RWPE2 (cell line): ENCODE data around the gene PTX4.

ENCODE experiments used
- ATAC-seq: fragments of 200-7000 bp; cut with Tn5 transposase; 3 replicates; pipeline ENCODE4 v1.9.1; 2021; ENCODE audit warnings: low read depth
- DNase-seq: peaks from one replicate; pipeline ENCODE4 v3.0.0-alpha.2; 2020; ENCODE audit warnings: low spot score
- H3K27ac ChIP-seq: fragments of 450-650 bp; 2 replicates; pipeline ENCODE4 v1.5.1; 2017; ENCODE audit warnings: mild to moderate bottlenecking; ENCODE audit not compliant: poor library complexity, severe bottlenecking
- H3K27me3 ChIP-seq: fragments of 250-450 bp; sonication (Bioruptor Pico); 2 replicates; pipeline ENCODE4 v1.5.1; 2021; ENCODE audit warnings: mild to moderate bottlenecking, moderate library complexity; ENCODE audit not compliant: insufficient read depth, poor library complexity, severe bottlenecking
- H3K36me3 ChIP-seq: fragments of 250-450 bp; sonication (Bioruptor Pico); 2 replicates; pipeline ENCODE4 v1.5.1; 2020; ENCODE audit warnings: low read depth, mild to moderate bottlenecking, moderate library complexity
- H3K4me1 ChIP-seq: fragments of 250-450 bp; sonication (Bioruptor Pico); 2 replicates; pipeline ENCODE4 v1.5.1; 2021; ENCODE audit warnings: mild to moderate bottlenecking, moderate library complexity; ENCODE audit not compliant: insufficient read depth, poor library complexity, severe bottlenecking
- H3K4me3 ChIP-seq: fragments of 250-450 bp; sonication (Bioruptor Pico); 2 replicates; pipeline ENCODE4 v1.5.1; 2021; ENCODE audit warnings: mild to moderate bottlenecking, moderate library complexity; ENCODE audit not compliant: severe bottlenecking
- H3K9me3 ChIP-seq: fragments of 250-450 bp; sonication (Bioruptor Pico); 2 replicates; pipeline ENCODE4 v1.5.1; 2021; ENCODE audit warnings: mild to moderate bottlenecking, moderate library complexity; ENCODE audit not compliant: severe bottlenecking
- TF ChIP-seq, protein P1 (sequence below): fragments of 450-650 bp; IDR thresholded peaks from one replicate; pipeline ENCODE4 v1.5.1; 2017; ENCODE audit warnings: mild to moderate bottlenecking, moderate library complexity; ENCODE audit not compliant: poor library complexity, severe bottlenecking

Gene PTX4

GRCh38 chr16:1456951-1457350 is 31.8 kb downstream of the PTX4 start:
- no peaks in the 10 kb centered on the region for H3K4me1 ChIP-seq
- H3K36me3 ChIP-seq: 0 out of 2 replicates have a peak, but pooled peaks cover 2% of the 10 kb centered on the region
- H3K4me3 ChIP-seq: no peak overlapping the region
- TF ChIP-seq, protein P1, sequence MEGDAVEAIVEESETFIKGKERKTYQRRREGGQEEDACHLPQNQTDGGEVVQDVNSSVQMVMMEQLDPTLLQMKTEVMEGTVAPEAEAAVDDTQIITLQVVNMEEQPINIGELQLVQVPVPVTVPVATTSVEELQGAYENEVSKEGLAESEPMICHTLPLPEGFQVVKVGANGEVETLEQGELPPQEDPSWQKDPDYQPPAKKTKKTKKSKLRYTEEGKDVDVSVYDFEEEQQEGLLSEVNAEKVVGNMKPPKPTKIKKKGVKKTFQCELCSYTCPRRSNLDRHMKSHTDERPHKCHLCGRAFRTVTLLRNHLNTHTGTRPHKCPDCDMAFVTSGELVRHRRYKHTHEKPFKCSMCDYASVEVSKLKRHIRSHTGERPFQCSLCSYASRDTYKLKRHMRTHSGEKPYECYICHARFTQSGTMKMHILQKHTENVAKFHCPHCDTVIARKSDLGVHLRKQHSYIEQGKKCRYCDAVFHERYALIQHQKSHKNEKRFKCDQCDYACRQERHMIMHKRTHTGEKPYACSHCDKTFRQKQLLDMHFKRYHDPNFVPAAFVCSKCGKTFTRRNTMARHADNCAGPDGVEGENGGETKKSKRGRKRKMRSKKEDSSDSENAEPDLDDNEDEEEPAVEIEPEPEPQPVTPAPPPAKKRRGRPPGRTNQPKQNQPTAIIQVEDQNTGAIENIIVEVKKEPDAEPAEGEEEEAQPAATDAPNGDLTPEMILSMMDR: no peak
- no peaks in the 10 kb centered on the region for H3K9me3 ChIP-seq
- H3K27ac ChIP-seq: no peak overlapping the region
- no peak for DNase-seq
- H3K27me3 ChIP-seq: no peaks in the 10 kb centered on the region
- no peak for ATAC-seq

- Histone ChIP-seq H3K27ac (no peak overlapping the region), H3K36me3 (0 out of 2 replicates have a peak, but pooled peaks cover 2% of the 10 kb centered on the region), H3K9me3 (no peaks in the 10 kb centered on the region), H3K4me3 (no peak overlapping the region), H3K27me3 (no peaks in the 10 kb centered on the region), H3K4me1 (no peaks in the 10 kb centered on the region)
- ATAC-seq: no peak
- TF ChIP-seq, protein P1: no peak
- DNase-seq: no peak
Observed at GRCh38 chr16:1455190-1456171, 33.3 kb downstream of the PTX4 start.

- DNase-seq: no peak
Observed at GRCh38 chr16:1454561-1454960, 34.2 kb downstream of the PTX4 start.

GRCh38 chr16:1453316-1453715 is 35.4 kb downstream of the PTX4 start:
- Histone ChIP-seq H3K36me3 (0 out of 2 replicates have a peak, but pooled peaks cover 2% of the 10 kb centered on the region), H3K27ac (no peak overlapping the region), H3K9me3 (no peaks in the 10 kb centered on the region)

More at GRCh38 chr16:1454561-1454960, 34.2 kb downstream of the PTX4 start:
- Histone ChIP-seq H3K27me3 (no peaks in the 10 kb centered on the region), H3K9me3 (no peaks in the 10 kb centered on the region), H3K4me3 (no peak overlapping the region), H3K4me1 (no peaks in the 10 kb centered on the region), H3K36me3 (0 out of 2 replicates have a peak, but pooled peaks cover 2% of the 10 kb centered on the region), H3K27ac (no peak overlapping the region)
- no peak for ATAC-seq
- TF ChIP-seq, protein P1: no peak

More at GRCh38 chr16:1453316-1453715, 35.4 kb downstream of the PTX4 start:
- Histone ChIP-seq H3K27me3 (no peaks in the 10 kb centered on the region), H3K4me1 (no peaks in the 10 kb centered on the region), H3K4me3 (no peak overlapping the region)
- DNase-seq (no peak), ATAC-seq (no peak)
- TF ChIP-seq, protein P1: no peak
